ENCODE measurements around the gene LIFR. TPM values are rescaled to one million over a fixed set of nuclear protein-coding genes. Genes with fewer than 3 reads are reported as not detected.

The LIFR gene
- total and polyA plus RNA-seq, 3 donors from 2014 or later, result 19.7 to 63.9 (median 49.9) TPM

DNA sequence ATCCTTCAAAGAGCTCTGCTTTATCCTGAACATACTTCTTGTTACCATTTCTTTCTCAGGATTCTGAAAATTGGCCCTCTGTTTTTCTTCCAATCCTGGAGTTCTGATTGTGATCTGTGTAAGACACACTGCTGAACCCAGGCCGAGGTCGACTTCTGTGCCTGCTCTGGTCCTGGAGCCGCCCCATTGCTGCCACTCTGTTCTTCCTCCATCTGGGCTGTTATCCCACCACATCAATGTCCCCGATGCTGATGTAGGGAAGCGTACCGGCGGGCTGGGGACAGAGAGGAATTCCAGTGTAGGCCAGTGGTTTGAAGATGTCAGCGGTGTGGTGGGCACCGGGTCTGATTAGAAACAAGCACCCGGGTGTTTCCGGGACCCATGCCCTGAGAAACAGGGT is 102.5 kb downstream of the LIFR start:
- no peaks in the 10 kb centered on the region for H3K36me3 ChIP-seq (ENCODE audit: low read depth, missing control alignments)
- H3K4me1 ChIP-seq, result no peaks in the 10 kb centered on the region
- no peaks in the 10 kb centered on the region for H3K9me3 ChIP-seq
- no peak for DNase-seq
- no peaks in the 10 kb centered on the region for H3K27me3 ChIP-seq
- WGBS, 2 donors, result 93% methylated on average over 11 of the region's 11 CpGs
- intact Hi-C loops (cut with DNase I; ENCODE audit: low total_unique reads), result no loop called here
- TF ChIP-seq, protein P1, sequence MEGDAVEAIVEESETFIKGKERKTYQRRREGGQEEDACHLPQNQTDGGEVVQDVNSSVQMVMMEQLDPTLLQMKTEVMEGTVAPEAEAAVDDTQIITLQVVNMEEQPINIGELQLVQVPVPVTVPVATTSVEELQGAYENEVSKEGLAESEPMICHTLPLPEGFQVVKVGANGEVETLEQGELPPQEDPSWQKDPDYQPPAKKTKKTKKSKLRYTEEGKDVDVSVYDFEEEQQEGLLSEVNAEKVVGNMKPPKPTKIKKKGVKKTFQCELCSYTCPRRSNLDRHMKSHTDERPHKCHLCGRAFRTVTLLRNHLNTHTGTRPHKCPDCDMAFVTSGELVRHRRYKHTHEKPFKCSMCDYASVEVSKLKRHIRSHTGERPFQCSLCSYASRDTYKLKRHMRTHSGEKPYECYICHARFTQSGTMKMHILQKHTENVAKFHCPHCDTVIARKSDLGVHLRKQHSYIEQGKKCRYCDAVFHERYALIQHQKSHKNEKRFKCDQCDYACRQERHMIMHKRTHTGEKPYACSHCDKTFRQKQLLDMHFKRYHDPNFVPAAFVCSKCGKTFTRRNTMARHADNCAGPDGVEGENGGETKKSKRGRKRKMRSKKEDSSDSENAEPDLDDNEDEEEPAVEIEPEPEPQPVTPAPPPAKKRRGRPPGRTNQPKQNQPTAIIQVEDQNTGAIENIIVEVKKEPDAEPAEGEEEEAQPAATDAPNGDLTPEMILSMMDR (IDR thresholded peaks at IDR 0.05), result no peak
- TF ChIP-seq POLR2A (IDR thresholded peaks at IDR 0.05), result no peak
- no peak overlapping the region for H3K4me3 ChIP-seq
- H3K27ac ChIP-seq, result no peak overlapping the region

DNA sequence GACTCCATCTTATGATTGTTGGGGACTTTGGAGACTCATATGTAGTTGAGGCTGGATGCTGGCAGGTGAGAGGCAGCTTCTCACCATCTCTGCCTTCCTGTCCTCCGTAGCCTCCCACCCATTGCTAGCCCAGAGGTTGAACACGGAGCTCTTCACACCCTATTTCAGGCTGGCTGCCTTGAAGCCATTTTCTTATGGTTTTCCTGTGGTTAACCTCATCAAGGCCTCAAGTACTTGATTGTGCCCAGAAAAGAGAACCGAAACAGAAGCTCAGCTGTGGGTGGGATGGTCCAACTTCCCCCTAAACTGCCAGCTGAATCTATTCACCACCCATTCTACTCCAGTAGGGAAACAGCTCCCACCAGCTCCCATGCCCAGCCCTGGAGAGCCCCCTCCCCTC is 102.9 kb downstream of the LIFR start:
- no peak overlapping the region for H3K4me3 ChIP-seq
- 82 to 84% methylated on average over 3 of the region's 3 CpGs for WGBS, 2 donors
- no peak for DNase-seq
- no peaks in the 10 kb centered on the region for H3K27me3 ChIP-seq
- TF ChIP-seq, protein P1 (IDR thresholded peaks at IDR 0.05), result no peak
- no peak for TF ChIP-seq POLR2A (IDR thresholded peaks at IDR 0.05)
- no peaks in the 10 kb centered on the region for H3K9me3 ChIP-seq
- no peaks in the 10 kb centered on the region for H3K4me1 ChIP-seq
- intact Hi-C loops (cut with DNase I; ENCODE audit: low total_unique reads), result no loop called here
- H3K36me3 ChIP-seq (ENCODE audit: low read depth, missing control alignments), result no peaks in the 10 kb centered on the region
- no peak overlapping the region for H3K27ac ChIP-seq

DNA sequence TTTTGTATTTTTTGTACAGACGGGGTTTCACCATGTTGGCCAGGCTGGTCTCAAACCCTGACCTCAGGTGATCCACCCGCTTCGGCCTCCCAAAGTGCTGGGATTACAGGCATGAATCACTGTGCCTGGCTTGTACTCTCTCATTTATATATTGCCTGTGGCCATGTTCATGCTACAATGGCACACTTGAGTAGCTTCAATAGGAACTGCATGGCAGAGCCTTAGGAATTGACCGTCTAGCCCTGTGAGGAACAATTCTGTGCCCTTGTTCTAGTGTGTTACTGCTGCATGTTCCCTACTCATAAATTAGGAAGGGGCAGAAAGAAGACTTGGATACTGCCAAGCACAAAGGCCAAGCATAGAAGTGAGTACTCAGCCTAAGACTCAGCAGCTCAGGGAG is 104.2 kb downstream of the LIFR start:
- WGBS, 2 donors, result 94 to 97% methylated on average over 4 of the region's 4 CpGs
- no peak for DNase-seq

DNA sequence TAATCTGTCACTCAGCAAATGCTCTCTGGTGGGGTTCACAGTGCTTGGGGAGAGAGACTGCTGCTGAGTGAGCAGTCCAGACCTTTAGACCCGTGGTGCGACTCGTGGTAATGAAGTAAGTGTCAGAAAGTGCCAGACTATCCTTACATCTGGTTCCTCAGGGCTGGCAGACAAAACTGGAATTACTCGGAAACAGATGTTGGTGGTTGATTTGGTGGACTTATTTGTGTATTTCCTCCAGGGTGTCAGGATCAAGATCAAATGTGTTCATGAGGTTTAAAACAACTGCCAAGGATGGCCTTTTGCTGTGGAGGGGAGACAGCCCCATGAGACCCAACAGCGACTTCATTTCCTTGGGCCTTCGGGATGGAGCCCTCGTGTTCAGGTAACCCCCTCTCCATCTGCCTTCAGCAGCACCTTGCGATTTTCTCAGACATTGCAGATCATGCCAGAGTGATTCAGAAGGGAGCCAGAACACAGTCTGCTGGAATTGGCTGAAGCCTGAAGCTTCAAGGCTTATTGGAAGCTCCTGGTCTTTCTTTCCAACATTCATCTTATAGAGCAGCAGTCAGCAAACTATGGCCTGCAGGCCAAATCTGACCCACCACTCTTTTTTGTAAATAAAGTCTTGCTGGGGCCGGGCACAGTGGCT is 105.2 kb downstream of the LIFR start:
- intact Hi-C loops (cut with DNase I; ENCODE audit: low total_unique reads), result no loop called here
- DNase-seq, result no peak
- Histone ChIP-seq H3K27me3 (no peaks in the 10 kb centered on the region), H3K9me3 (no peaks in the 10 kb centered on the region), H3K4me1 (no peaks in the 10 kb centered on the region), H3K27ac (no peak overlapping the region), H3K36me3 (ENCODE audit: low read depth, missing control alignments) (no peaks in the 10 kb centered on the region), H3K4me3 (no peak overlapping the region)
- 82 to 86% methylated on average over 9 of the region's 9 CpGs for WGBS, 2 donors
- TF ChIP-seq POLR2A (IDR thresholded peaks at IDR 0.05), result no peak
- TF ChIP-seq, protein P1 (IDR thresholded peaks at IDR 0.05), result no peak

More for the DNA sequence above, 104.2 kb downstream of the LIFR start:
- H3K36me3 ChIP-seq (ENCODE audit: low read depth, missing control alignments), result no peaks in the 10 kb centered on the region
- no peaks in the 10 kb centered on the region for H3K9me3 ChIP-seq
- intact Hi-C loops (cut with DNase I; ENCODE audit: low total_unique reads), result no loop called here
- H3K27me3 ChIP-seq, result no peaks in the 10 kb centered on the region
- H3K27ac ChIP-seq, result no peak overlapping the region
- no peak overlapping the region for H3K4me3 ChIP-seq
- TF ChIP-seq, protein P1 (IDR thresholded peaks at IDR 0.05), result no peak
- no peak for TF ChIP-seq POLR2A (IDR thresholded peaks at IDR 0.05)
- H3K4me1 ChIP-seq, result no peaks in the 10 kb centered on the region

DNA sequence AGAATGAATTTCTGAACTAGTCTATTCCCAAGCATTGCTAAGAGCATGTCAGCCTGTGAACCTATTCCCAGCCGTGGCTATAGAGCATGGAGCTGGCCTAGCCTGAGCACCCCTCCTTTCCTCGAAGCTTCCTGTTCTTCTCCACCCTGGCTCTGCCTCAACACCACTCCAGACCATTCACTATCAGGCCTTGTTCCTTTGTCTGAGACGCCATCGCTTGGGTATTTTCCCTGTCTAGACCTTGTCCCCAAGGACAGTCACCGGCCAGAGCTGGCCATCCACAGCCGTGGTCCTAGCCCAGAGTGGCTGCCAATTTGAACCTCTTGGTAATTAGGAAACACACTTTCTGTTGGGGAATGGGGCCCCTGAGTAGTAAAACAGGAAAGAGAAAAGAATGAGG is 105.8 kb downstream of the LIFR start:
- WGBS, 2 donors, result 74 to 87% methylated on average over 6 of the region's 6 CpGs
- TF ChIP-seq, protein P1 (IDR thresholded peaks at IDR 0.05), result no peak
- TF ChIP-seq POLR2A (IDR thresholded peaks at IDR 0.05), result no peak
- intact Hi-C loops (cut with DNase I; ENCODE audit: low total_unique reads), result no loop called here
- no peak for DNase-seq
- no peaks in the 10 kb centered on the region for H3K9me3 ChIP-seq
- H3K36me3 ChIP-seq (ENCODE audit: low read depth, missing control alignments), result no peaks in the 10 kb centered on the region
- H3K27ac ChIP-seq, result no peak overlapping the region
- H3K27me3 ChIP-seq, result no peaks in the 10 kb centered on the region
- H3K4me3 ChIP-seq, result no peak overlapping the region
- H3K4me1 ChIP-seq, result no peaks in the 10 kb centered on the region
